Trophoblast cell (in vitro differentiated cells and primary cell): ENCODE measurements around the gene RALGAPA2.
"Not testable (repeated sequence)": the region's sequence is repeated elsewhere in the genome, so short reads cannot be mapped to it uniquely, and the experiment has no call there.

ENCODE experiments used
- DNase-seq, 2 donors: peaks; one replicate each; pipeline ENCODE4 v3.0.0-alpha.2; 2016
- H2AFZ ChIP-seq: 2 replicates; pipeline ENCODE4 v1.6.1; 2013; ENCODE audit warnings: low read length, moderate library complexity, mild to moderate bottlenecking; ENCODE audit not compliant: insufficient read depth, poor library complexity
- H2AK5ac ChIP-seq: 2 replicates; pipeline ENCODE4 v1.6.1; 2013; ENCODE audit warnings: mild to moderate bottlenecking, low read length
- H2BK120ac ChIP-seq: 2 replicates; pipeline ENCODE4 v1.6.1; 2013; ENCODE audit warnings: low read length, mild to moderate bottlenecking, moderate library complexity; ENCODE audit not compliant: insufficient read depth, poor library complexity
- H2BK12ac ChIP-seq: 2 replicates; pipeline ENCODE4 v1.6.1; 2013; ENCODE audit warnings: mild to moderate bottlenecking, low read length, moderate library complexity
- H2BK5ac ChIP-seq: 2 replicates; pipeline ENCODE4 v1.6.1; 2013; ENCODE audit warnings: low read length, low read depth, moderate library complexity, mild to moderate bottlenecking; ENCODE audit not compliant: poor library complexity
- H3K14ac ChIP-seq: 2 replicates; pipeline ENCODE4 v1.6.1; 2013; ENCODE audit warnings: mild to moderate bottlenecking, low read length
- H3K18ac ChIP-seq: 2 replicates; pipeline ENCODE4 v1.6.1; 2013; ENCODE audit warnings: mild to moderate bottlenecking, low read length
- H3K23ac ChIP-seq: 2 replicates; pipeline ENCODE4 v1.6.1; 2013; ENCODE audit warnings: low read length
- H3K27ac ChIP-seq: 2 replicates; pipeline ENCODE4 v1.5.1; 2013; ENCODE audit warnings: low read depth, mild to moderate bottlenecking, inconsistent platforms, low read length, moderate library complexity
- H3K27me3 ChIP-seq: 2 replicates; pipeline ENCODE4 v1.6.1; 2013; ENCODE audit warnings: inconsistent platforms, mild to moderate bottlenecking, low read length, moderate library complexity; ENCODE audit not compliant: insufficient read depth
- H3K36me3 ChIP-seq, 2 experiments: 1 replicate in 1 of 2; 2 replicates in 1 of 2; pipeline ENCODE4 v1.6.1; 2013; ENCODE audit warnings: low read length in 2 of 2, mild to moderate bottlenecking in 2 of 2, moderate library complexity in 1 of 2; ENCODE audit not compliant: insufficient read depth in 2 of 2, control insufficient read depth in 1 of 2
- H3K4ac ChIP-seq: 2 replicates; pipeline ENCODE4 v1.6.1; 2013; ENCODE audit warnings: low read depth, mild to moderate bottlenecking, low read length, moderate library complexity
- H3K4me1 ChIP-seq, 2 experiments: 1 replicate in 1 of 2; 2 replicates in 1 of 2; pipeline ENCODE4 v1.6.1; 2013; ENCODE audit warnings: low read length in 2 of 2, mild to moderate bottlenecking in 2 of 2, moderate library complexity in 1 of 2; ENCODE audit not compliant: insufficient read depth in 2 of 2, control insufficient read depth in 1 of 2
- H3K4me2 ChIP-seq: 2 replicates; pipeline ENCODE4 v1.6.1; 2013; ENCODE audit warnings: inconsistent platforms, mild to moderate bottlenecking, low read length, moderate library complexity
- H3K4me3 ChIP-seq: 2 replicates; pipeline ENCODE4 v1.5.1; 2013; ENCODE audit warnings: mild to moderate bottlenecking, low read depth, low read length, inconsistent platforms
- H3K79me1 ChIP-seq: one replicate; pipeline ENCODE4 v1.6.1; 2013; ENCODE audit warnings: low read length
- H3K79me2 ChIP-seq: 2 replicates; pipeline ENCODE4 v1.6.1; 2013; ENCODE audit warnings: low read length, mild to moderate bottlenecking; ENCODE audit not compliant: control insufficient read depth, insufficient read depth, poor library complexity
- H3K9ac ChIP-seq: 2 replicates; pipeline ENCODE4 v1.6.1; 2013; ENCODE audit warnings: mild to moderate bottlenecking, low read length
- H3K9me3 ChIP-seq: 2 replicates; pipeline ENCODE4 v1.6.1; 2013; ENCODE audit warnings: low read depth, mild to moderate bottlenecking, control low read depth, inconsistent platforms, low read length; ENCODE audit not compliant: insufficient read depth
- H4K12ac ChIP-seq: 2 replicates; pipeline ENCODE4 v1.6.1; 2013; ENCODE audit warnings: low read depth, mild to moderate bottlenecking, low read length, moderate library complexity
- H4K8ac ChIP-seq: 2 replicates; pipeline ENCODE4 v1.6.1; 2013; ENCODE audit warnings: low read depth, mild to moderate bottlenecking, low read length, moderate library complexity
- H4K91ac ChIP-seq: one replicate; pipeline ENCODE4 v1.6.1; 2013; ENCODE audit warnings: low read depth, mild to moderate bottlenecking, low read length, moderate library complexity
- WGBS: extraction: QIAGEN DNeasy Blood & Tissue Kit; methylation state at CpG from one replicate; pipeline ENCODE4 v1.1.7; 2013; ENCODE audit warnings: missing lambda C conversion rate; ENCODE audit not compliant: insufficient read length, insufficient coverage; ENCODE audit errors: extremely low coverage; 5-methylcytosine and 5-hydroxymethylcytosine counted together

RALGAPA2 gene

GRCh38 chr20:20546402-20546801, 166.0 kb downstream of the RALGAPA2 start:
- H3K23ac ChIP-seq, result no peak overlapping the region
- no peak overlapping the region for H3K18ac ChIP-seq
- no peak overlapping the region for H4K8ac ChIP-seq
- H3K9ac ChIP-seq, result no peak overlapping the region
- H3K4me1 ChIP-seq, result peaks cover 6 to 10% of the 10 kb centered on the region in 2 experiments
- H3K9me3 ChIP-seq, result no peaks in the 10 kb centered on the region
- no peak overlapping the region for H3K14ac ChIP-seq
- H3K27me3 ChIP-seq, result no peaks in the 10 kb centered on the region
- H4K12ac ChIP-seq, result no peak overlapping the region
- H3K4ac ChIP-seq, result no peak overlapping the region
- H3K36me3 ChIP-seq, result no peaks in the 10 kb centered on the region
- no peak overlapping the region for H2BK12ac ChIP-seq
- no peak for DNase-seq
- peaks cover 5% of the 10 kb centered on the region for H3K79me1 ChIP-seq
- H2AK5ac ChIP-seq, result no peak overlapping the region
- no peak overlapping the region for H3K27ac ChIP-seq
- H2BK5ac ChIP-seq, result no peak overlapping the region
- H2AFZ ChIP-seq, result no peak overlapping the region
- no CpG with 5 or more reads among the region's 6 CpGs for WGBS
- no peak overlapping the region for H4K91ac ChIP-seq
- no peak overlapping the region for H2BK120ac ChIP-seq
- H3K4me2 ChIP-seq, result no peak overlapping the region
- H3K79me2 ChIP-seq, result peaks cover 2% of the 10 kb centered on the region
- no peak overlapping the region for H3K4me3 ChIP-seq

GRCh38 chr20:20543348-20543747, 169.1 kb downstream of the RALGAPA2 start:
- H3K79me2 ChIP-seq, H3K14ac ChIP-seq, H4K8ac ChIP-seq, H3K9me3 ChIP-seq, H3K79me1 ChIP-seq, H3K4ac ChIP-seq, H3K4me2 ChIP-seq, H4K91ac ChIP-seq, H2BK12ac ChIP-seq, H3K18ac ChIP-seq, H2AK5ac ChIP-seq, H3K36me3 ChIP-seq, H2AFZ ChIP-seq, H3K27ac ChIP-seq, H3K4me3 ChIP-seq, H2BK5ac ChIP-seq, H3K23ac ChIP-seq, H3K27me3 ChIP-seq, H2BK120ac ChIP-seq, H3K9ac ChIP-seq, H4K12ac ChIP-seq, DNase-seq, H3K4me1 ChIP-seq: not testable (repeated sequence)
- no CpG with 5 or more reads among the region's 7 CpGs for WGBS

GRCh38 chr20:20536240-20536933, 176.1 kb downstream of the RALGAPA2 start:
- Histone ChIP-seq H3K14ac (no peak overlapping the region), H3K27me3 (no peaks in the 10 kb centered on the region), H2AK5ac (no peak overlapping the region), H3K4me2 (no peak overlapping the region), H3K4me1 (no peaks in the 10 kb centered on the region), H3K36me3 (no peaks in the 10 kb centered on the region), H2BK120ac (no peak overlapping the region), H4K8ac (no peak overlapping the region), H3K79me1 (no peaks in the 10 kb centered on the region), H2AFZ (no peak overlapping the region), H2BK5ac (no peak overlapping the region), H4K91ac (no peak overlapping the region), H3K23ac (no peak overlapping the region), H3K79me2 (no peaks in the 10 kb centered on the region), H3K9ac (no peak overlapping the region), H3K18ac (no peak overlapping the region), H3K4ac (no peak overlapping the region), H3K27ac (no peak overlapping the region), H4K12ac (no peak overlapping the region), H3K4me3 (no peak overlapping the region), H3K9me3 (no peaks in the 10 kb centered on the region), H2BK12ac (no peak overlapping the region)
- no CpG with 5 or more reads among the region's 6 CpGs for WGBS
- no peak for DNase-seq

GRCh38 chr20:20535051-20535450, 177.4 kb downstream of the RALGAPA2 start:
- no peak overlapping the region for H4K8ac ChIP-seq
- DNase-seq, result no peak
- H3K9me3 ChIP-seq, result peaks cover 3% of the 10 kb centered on the region
- no peak overlapping the region for H2AFZ ChIP-seq
- H3K4me2 ChIP-seq, result no peak overlapping the region
- H3K9ac ChIP-seq, result no peak overlapping the region
- peaks cover 0 to 6% of the 10 kb centered on the region in 2 experiments for H3K36me3 ChIP-seq
- H4K91ac ChIP-seq, result no peak overlapping the region
- no peak overlapping the region for H3K23ac ChIP-seq
- WGBS, result no CpG with 5 or more reads among the region's 3 CpGs
- no peaks in the 10 kb centered on the region for H3K27me3 ChIP-seq
- H3K79me1 ChIP-seq, result no peaks in the 10 kb centered on the region
- H3K14ac ChIP-seq, result no peak overlapping the region
- H3K4ac ChIP-seq, result no peak overlapping the region
- no peak overlapping the region for H2BK12ac ChIP-seq
- no peak overlapping the region for H3K4me3 ChIP-seq
- H4K12ac ChIP-seq, result no peak overlapping the region
- no peak overlapping the region for H2BK5ac ChIP-seq
- no peak overlapping the region for H3K27ac ChIP-seq
- H2BK120ac ChIP-seq, result no peak overlapping the region
- H2AK5ac ChIP-seq, result no peak overlapping the region
- no peak overlapping the region for H3K18ac ChIP-seq
- no peaks in the 10 kb centered on the region for H3K4me1 ChIP-seq
- no peaks in the 10 kb centered on the region for H3K79me2 ChIP-seq
